Suppressor macrophage treated with lipopolysaccharide for 1 hour (primary cell): Measurements from ENCODE around the gene NEXMIF.
A peak's percentile ranks its signal among the peaks of the same experiment; 100 is the strongest.
"Not testable (repeated sequence)": the region's sequence is repeated elsewhere in the genome, so short reads cannot be mapped to it uniquely, and the experiment has no call there.

ENCODE experiments used
- DNase-seq, 3 donors: peaks; one replicate each; pipeline ENCODE4 v3.0.0-alpha.2; 2020 to 2022

NEXMIF gene

DNA sequence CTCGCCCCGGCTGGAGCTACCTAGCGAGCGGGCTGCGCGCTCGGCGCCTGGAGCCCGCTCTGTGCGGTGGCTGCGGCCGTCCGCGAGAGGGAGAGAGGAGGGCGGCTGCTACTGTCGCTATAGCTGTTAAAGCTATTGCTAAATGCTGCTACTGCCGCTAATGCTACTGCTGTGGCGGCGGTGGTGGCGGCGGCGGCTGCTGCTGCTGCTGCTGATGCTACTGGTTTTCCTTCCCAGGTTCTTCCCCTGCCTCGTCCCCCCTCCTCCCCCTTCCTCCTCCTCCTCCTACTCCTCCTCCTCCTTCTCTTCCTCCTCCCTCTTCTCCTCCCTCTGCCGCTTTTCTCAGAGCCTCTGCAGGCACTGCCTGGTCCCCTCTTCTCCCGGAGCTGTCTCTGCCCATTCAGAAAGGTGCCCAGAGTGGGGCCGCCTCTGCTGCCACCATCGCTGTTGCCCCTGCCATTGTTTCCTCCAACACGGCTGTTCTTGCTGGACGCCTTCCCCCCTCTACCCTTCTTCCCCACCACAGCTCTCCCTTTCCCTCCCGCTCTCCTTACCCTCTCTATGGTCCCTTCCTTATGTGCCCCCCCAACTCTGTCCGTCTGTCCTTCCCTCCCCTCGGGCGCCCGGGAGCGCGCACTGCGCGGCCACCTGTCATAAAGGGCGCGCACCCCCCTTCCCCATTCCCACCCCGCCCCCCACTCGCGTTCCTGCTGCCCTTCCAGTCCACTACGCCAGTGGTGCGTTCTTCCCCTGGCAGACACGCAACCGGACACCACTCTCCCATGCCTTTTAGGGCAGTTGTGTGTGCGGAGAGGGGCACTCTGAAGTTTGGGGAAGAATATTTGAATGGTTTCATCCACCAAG lies at the start of gene NEXMIF:
TSS of gene NEXMIF (minus strand) at position 228 of the 864 bp plus-strand sequence.
- peak in 2 of 3 donors; percentile 6 to 18 for DNase-seq

DNA sequence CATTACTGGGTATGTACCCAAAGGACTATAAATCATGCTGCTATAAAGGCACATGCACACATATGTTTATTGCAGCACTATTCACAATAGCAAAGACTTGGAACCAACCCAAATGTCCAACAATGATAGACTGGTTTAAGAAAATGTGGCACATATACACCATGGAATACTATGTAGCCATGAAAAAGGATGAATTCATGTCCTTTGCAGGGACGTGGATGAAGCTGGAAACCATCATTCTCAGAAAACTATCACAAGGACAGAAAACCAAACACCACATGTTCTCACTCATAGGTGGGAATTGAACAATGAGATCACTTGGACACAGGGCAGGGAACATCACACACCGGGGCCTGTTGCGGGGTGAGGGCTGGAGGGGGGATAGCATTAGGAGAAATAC lies 36.7 kb upstream of the NEXMIF start:
- not testable (repeated sequence) for DNase-seq

DNA sequence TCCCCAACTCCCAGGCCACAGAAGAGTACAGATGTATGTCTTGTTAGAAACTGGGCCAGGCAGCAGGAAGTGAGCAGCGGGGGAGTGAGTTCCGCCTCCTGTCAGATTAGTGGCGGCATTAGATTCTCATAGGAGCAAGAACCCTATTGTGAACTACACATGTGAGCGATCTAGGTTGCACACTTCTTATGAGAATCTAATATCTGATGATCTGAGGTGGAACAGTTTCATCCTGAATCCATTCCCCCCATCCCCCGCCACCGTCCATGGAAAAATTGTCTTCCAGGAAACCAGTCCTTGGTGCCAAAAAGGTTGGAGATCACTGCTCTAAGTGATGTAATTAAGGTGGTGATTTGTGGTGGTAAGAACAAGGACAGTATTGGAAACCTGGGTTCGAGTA lies 24.5 kb upstream of the NEXMIF start:
- DNase-seq: no peak

DNA sequence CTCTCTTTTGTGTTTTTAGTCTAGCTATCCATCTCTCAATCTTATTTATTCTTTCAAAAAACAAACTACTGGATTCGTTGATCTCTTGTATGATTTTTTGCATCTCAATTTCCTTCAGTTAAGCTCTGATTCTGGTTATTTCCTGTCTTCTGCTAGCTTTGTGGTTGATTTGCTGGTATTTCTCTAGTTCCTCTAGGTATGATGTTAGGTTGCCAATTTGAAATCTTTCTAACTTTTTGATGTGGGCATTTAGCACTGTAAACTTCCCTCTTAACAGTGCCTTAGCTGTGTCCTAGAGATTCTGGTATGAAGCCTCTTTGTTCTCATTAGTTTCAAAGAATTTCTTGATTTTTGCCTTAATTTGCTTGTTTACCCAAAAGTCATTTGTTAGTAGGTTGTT lies 15.2 kb upstream of the NEXMIF start:
- no peak for DNase-seq

DNA sequence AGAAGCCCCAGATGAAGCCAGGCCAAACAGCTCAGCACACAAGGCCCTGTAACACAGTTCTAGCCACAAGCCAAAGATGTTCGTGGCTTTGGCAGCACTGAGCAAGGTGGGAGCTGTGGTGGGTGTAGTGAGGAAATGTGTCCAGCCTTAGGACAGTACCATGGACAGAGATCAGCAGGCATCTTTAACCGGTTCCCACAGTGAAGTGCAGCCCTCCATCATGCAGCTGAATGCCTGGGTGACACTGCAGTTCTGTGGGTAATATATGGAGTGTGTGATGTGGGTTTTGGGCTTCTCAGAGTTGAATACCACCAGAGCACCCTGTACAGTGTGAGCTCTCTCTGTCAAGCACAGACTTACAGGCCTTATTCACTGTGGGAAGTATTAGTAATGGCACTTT lies 6.0 kb upstream of the NEXMIF start:
- DNase-seq: no peak

DNA sequence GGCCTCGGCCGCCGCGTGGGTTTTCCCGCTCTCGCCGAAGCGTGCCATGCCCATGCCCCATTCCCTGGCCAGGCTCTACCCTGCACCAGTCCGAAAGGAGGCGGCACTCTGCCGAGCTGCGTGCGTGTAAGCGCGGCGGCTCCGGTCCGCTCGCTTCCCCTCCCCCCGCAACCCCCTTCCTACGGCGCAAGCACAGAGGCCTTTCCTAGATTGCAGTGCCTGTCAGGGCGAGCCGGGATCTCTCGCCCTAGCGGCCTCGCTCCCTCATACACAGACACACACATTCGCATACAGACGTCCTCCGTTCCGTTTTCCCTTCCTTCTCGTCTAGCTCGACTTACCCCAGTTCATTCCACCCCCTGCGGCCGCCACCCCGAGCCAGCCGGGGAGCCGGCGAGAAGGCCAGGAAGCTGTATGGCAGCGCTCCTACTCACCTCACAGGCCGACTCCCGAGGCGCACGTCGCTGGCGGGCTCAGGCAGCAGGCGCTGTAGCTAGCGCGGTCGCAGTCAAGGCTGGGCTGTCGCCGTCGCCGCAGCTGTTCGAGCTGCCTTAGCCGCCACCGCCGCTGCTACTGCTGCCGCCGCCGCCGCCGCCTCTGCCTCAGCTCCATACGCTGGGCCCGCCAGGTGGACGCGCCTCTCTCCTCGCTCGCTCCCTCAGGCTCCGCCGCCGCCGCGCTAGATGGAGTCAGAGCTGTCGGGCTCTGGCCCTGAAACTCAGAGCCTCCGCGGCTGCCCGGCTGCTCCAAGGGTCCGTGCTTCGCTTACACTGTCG lies 615 bp downstream of the NEXMIF start:
- peak; percentile 5 to 18 (median 5) for DNase-seq

DNA sequence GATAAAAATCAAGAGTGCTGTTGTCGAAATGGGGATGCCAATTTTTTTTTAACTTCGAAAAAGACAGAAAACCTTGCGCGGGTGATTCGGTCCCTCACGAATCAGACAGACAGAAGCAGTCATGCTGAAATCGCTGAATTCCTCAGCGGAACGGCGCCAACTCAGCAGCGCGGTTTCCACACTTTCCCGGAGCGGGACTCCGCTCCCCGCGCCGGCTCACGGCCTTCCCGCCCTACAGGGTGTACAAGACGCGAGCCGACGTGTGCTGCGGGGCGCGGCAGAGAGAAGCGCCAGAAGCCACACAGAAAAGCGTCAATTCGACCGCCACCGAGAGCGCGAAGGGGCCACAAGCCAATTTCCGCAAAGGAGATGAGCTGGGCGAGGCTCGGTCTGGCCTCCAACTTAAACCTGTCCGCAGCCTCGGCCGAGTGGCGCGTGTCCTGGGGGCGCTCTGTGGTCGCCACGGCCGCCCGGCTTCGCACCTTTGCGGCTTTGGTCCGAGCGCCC lies 1.3 kb downstream of the NEXMIF start:
- DNase-seq: peak in 2 of 3 donors; percentile 0 to 6

DNA sequence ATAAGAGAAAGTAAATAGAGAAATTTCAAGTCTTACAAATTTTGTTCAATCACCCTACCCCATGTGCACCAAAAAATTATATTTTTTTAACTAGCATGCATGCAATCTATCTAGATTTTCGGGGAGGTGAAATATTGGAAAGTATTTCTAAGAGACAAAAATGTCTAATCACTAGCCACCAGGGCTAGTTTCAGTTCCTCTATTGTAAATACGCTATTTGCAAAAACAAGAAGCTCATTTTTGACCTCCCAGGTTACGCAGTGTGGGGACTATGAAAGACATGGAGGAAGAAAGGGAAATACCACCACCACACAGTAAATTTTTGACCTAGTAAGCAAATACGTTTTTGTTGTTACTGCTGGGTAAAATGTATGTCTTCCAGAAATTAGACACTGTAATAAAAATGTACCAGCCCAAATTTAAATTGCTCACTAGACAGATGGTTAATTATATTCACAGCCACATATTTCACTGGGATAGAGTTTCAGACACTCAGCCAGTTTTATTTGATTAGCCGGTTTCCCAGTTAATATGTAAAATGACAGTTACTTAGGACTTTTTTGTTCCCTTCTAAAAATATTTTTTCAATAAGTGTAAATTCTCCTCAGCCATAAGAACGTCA lies 2.2 kb downstream of the NEXMIF start:
- peak; percentile 41 to 58 (median 53) for DNase-seq

DNA sequence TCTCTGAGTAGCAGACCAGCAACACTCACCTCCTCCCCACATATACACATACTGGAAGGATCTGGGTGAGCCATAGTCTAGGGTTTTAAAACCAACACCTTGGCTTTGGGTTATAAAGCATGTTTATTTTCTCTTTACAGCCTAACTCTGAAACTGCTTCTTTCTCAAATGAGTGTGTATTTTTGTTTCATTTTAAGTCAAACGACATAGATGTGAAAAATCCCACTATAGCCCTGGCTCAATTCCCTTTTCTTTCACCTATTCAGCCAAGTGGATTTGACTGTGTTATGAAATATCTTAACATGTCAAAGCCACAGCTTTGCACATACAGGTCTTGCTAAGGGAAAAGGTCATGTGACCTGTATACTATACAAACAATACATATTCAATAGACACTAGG lies 13.8 kb downstream of the NEXMIF start:
- DNase-seq: no peak

DNA sequence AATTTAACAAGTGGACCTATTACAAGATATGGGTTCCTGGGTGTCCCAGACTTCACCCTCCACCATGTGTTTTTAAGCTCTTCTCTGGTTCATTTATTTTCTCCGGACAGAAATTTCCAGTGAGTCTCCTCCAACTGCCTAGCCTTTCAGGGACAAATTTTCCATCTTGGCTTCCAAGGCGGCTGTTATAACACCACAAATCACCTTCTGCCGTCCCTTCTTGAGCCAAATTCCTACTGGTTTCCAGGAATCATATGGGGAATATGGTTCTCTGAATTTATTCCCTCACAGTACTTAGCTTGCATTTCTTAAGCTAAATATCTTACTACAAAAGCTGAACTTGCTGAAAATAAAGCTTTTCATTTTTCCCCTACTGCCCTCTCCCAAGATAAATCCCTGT lies 18.8 kb downstream of the NEXMIF start:
- DNase-seq: no peak

DNA sequence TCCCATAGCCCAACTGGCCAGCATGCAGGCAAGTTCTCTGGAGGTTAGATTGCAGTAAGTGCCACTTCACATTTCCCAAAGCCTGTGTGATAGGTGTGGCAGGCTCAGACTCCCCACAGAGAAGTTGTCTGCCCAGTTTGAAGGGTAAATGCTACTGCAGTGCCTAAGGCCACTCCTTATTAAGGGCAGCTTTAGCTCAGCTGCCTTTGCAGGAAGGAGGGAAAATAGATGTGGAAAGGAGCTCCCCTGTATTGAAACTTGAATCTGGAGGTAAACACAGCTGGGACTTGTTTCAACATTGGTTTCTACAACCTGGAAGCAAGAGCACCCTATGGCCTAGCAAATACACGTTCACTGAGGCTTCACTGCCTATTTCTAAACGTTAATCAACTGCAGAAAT lies 22.4 kb downstream of the NEXMIF start:
- no peak for DNase-seq

DNA sequence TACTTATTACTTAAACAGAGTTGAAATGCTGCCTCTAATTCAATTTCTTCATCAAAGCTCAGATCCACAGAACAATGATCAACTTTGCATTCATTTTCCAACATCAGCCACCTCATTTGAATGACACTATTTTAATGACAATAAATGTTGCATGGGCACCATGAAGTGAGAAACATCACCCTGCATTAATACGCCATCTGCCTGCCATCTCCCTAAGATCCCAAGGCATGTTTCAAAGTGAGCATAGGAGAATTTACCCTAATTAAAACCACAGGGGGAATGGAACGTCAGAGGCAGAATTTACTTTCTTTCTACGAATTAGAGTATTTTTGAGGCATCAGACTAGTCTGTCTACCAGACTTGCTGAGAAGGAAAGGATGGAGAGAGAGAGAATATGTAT lies 32.7 kb downstream of the NEXMIF start:
- DNase-seq: no peak

DNA sequence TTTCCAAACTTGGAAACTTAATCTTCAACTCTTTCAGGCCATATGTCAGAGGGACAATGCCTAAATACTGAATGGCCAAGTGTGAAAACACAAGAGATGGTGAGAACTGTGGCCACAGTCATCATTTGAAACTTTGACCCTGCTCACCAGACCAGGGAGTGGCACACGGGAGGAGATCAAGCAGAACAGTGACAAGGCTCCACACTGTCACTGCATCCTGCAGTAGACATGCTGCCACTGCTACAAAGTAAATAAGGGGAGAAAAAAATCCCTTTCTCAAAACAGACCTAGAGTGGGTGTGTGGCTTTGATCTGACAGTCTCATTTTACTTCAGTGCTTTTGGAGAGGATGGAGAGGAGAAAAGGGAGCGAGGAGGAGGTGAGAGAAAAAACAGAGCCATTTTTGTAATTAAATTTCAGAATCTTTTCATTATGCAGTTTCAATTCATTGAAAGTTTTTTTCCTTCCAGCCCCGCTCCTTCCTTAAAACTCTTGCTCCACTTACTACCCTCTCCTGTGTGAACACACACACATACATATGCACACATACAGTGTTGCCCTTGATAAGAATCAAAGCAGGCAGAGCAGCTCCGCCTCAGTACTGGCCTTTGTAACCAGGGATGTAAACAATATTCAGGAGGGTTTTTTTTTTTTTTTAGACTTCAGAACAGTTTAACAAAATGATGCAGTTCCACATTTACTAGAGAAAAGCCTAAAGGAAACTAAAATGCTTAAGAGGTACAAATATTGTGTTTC lies 34.4 kb downstream of the NEXMIF start:
- no peak for DNase-seq

DNA sequence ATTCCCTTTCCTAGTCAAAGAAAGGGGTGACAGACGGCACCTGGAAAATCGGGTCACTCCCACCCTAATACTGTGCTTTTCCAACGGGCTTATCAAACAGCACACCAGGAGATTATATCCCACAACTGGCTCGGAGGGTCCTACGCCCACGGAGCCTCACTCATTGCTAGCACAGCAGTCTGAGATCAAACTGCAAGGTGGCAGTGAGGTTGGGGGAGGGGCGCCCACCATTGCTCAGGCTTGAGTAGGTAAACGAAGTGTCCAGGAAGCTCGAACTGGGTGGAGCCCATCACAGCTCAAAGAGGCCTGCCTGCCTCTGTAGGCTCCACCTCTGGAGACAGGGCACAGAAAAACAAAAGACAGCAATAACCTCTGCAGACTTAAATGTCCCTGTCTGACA lies 42.9 kb downstream of the NEXMIF start:
- DNase-seq: not testable (repeated sequence)

DNA sequence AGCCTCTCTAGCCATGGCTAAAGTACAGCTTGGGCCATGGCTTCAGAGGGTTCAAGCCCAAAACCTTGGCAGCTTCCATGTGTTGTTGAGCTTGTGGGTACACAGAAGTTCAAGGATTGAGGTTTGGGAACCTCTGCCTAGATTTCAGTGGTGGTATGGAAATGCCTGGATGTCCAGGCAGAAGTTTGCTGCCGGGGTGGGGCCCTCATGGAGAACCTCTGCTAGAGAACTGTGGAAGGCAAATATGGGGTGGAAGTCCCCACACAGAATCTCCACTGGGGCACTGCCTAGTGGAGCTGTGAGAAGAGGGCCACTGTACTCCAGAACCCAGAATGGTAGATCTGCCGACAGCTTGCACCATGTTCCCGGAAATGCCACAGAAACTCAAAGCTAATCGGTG lies 59.5 kb downstream of the NEXMIF start:
- DNase-seq: no peak

DNA sequence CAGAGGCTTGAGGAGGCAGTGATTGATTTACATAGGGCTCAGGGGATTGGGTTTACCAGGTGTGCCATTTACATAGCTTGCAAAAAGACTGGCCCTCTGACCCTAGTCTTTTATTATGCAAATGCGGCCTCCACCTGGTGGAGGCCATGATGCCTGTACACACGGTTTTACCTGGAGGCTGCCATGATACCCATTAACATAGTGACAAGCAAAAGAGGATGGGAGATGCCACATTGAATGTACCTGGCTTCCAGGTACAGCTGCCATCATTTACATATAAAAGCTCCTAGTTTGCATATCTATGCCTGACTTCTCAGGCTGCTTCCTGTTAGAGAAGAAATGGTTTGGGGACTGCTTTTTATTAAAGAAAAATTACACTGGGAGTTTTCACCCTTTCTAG lies 72.0 kb downstream of the NEXMIF start:
- no peak for DNase-seq

DNA sequence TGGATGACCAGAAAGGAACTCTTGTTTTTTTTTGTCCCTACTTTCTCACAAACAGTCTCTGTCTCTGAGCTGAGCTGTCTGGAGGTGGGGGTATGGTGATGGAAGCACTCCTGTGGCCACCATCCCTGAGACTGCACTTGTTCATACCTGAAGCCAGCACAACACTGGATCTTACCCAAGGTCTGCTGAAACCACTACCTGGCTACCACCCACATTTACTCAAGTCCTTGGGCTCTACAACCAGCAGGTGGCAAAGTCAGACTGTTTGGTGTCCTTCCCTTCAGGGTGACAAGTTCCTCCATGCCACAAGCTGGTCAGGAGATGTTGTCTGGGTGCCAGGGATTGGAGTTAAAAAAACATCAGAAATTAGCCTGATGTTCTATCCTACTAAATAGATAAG lies 89.7 kb downstream of the NEXMIF start:
- DNase-seq: no peak

DNA sequence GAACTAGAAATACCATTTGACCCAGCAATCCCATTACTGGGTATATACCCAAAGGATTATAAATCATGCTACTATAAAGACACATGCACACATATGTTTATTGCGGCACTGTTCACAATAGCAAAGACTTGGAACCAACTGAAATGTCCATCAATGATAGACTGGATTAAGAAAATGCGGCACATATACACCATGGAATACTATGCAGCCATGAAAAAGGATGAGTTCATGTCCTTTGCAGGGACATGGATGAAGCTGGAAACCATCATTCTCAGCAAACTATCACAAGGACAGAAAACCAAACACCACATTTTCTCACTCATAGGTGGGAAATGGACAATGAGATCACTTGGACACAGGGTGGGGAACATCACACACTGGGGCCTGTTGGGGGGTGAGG lies 105.5 kb downstream of the NEXMIF start:
- DNase-seq: not testable (repeated sequence)

DNA sequence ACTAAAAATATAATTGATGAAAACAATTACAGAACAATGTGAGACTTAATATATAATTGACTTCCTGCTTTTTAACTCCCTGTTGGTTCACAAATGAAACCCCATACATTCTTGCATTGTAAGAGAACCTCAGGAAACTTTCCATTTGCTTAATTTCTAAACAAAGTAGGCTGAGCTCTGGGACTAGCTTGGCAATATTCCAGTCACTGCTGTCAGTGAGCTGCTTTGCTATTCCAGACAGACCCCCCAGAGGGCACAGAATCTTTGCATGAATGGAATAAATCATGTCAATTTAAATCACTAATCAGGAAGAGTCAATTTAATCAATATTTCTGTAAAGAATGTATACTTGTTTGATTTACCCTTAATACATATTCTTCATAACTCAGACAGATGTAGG lies 110.6 kb downstream of the NEXMIF start:
- DNase-seq: no peak

DNA sequence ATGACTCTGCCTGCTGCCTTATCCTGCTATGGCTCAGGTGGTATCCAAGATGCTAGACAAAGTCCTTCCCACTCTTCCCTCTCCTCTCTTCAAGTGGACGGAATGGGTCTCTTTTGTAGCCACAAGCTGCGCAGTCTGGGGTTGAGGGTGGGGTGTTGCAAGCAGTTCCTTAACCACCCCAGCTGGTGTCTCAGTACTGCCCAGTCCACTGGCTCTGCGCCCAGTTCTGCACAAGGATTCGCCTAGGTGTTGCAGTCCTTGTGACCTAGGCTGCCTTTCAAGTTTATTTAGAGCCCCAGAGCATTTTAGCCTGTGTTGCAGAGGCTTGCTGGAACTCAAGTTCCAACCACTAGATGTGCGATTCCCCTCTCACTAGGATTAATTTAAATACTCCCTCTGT lies 120.7 kb downstream of the NEXMIF start:
- no peak for DNase-seq

DNA sequence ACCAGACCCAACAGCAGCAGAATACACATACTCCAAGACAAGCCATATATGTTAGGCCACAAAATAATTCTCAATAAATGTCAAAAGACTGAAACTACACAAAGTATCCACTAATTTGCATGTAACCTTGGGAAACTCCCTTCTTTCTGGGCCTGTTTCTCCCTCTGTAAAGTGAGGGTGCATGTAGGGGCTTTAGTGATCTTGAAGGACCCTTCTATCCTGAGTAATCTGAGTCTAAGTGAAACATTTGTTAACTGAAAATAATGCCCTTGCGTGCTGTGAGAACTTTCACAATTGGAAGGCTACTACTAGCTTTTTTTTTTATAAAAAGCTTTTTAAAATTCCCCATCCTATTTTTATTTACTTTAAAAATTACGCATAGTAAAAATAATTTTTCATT lies 125.2 kb downstream of the NEXMIF start:
- DNase-seq: no peak

DNA sequence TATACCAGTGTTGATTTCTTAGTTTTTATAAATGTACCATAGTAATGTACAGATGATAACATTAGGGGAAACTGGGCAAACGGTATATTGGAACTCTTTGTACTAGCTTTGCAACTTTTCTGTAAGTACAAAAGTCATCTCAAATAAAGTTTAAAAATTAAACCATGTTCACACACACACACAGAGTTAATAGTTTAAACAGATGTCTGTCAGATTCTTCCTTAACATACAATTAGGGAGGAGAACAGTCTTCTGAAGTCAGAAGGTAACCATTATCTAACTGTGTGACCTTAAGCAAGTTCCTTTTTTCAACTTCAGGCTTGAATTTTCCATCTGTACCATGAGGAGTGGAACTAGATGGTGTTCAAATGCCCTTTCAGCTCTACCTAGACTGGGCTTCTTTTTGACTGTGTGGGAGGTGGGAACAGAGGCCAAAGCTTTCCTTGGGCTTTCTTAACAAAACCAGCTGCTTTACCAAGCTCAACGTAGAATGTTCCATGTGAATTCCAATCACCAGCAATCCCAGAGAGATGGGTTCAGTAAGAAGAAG lies 127.8 kb downstream of the NEXMIF start:
- DNase-seq: no peak
